ENCODE measurements around the gene OR5K1. TPM values are rescaled to one million over a fixed set of nuclear protein-coding genes. Genes with fewer than 3 reads are reported as not detected.

The OR5K1 gene
- total RNA-seq, 1 donor from 2014 or later, result not detected

DNA sequence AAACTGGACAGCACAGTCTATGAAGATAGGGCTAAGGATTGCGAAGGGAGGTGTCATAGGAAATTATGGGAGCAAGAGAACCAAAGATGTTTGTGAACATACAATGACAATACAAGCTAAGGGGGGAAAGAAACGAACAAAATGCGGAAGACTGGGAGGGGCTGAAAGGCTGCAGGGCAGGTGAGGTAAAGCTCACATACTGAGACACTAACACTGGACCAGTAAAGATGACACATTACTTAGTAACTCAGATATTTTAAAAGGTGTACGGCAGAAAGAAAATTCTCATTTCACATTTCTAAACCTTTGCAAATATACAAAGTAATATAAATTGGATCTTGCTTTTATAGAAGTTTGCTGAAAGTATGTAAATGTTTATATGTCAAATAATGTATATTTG is 49.6 kb downstream of the OR5K1 start:
- H3K27me3 Mint-ChIP-seq (ENCODE audit: unreplicated experiment), result no peaks in the 10 kb centered on the region
- H3K9me3 Mint-ChIP-seq (ENCODE audit: unreplicated experiment), result no peaks in the 10 kb centered on the region
- H3K4me1 Mint-ChIP-seq (ENCODE audit: unreplicated experiment), result no peaks in the 10 kb centered on the region
- DNase-seq (ENCODE audit: extremely low spot score, unreplicated experiment), result no peak
- no peak overlapping the region for H3K27ac Mint-ChIP-seq (ENCODE audit: unreplicated experiment)
- H3K36me3 Mint-ChIP-seq (ENCODE audit: unreplicated experiment), result peaks cover 40% of the 10 kb centered on the region
- no peak overlapping the region for H3K4me3 Mint-ChIP-seq (ENCODE audit: unreplicated experiment)
- TF ChIP-seq, protein P1, sequence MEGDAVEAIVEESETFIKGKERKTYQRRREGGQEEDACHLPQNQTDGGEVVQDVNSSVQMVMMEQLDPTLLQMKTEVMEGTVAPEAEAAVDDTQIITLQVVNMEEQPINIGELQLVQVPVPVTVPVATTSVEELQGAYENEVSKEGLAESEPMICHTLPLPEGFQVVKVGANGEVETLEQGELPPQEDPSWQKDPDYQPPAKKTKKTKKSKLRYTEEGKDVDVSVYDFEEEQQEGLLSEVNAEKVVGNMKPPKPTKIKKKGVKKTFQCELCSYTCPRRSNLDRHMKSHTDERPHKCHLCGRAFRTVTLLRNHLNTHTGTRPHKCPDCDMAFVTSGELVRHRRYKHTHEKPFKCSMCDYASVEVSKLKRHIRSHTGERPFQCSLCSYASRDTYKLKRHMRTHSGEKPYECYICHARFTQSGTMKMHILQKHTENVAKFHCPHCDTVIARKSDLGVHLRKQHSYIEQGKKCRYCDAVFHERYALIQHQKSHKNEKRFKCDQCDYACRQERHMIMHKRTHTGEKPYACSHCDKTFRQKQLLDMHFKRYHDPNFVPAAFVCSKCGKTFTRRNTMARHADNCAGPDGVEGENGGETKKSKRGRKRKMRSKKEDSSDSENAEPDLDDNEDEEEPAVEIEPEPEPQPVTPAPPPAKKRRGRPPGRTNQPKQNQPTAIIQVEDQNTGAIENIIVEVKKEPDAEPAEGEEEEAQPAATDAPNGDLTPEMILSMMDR (IDR thresholded peaks at IDR 0.05), result no peak

DNA sequence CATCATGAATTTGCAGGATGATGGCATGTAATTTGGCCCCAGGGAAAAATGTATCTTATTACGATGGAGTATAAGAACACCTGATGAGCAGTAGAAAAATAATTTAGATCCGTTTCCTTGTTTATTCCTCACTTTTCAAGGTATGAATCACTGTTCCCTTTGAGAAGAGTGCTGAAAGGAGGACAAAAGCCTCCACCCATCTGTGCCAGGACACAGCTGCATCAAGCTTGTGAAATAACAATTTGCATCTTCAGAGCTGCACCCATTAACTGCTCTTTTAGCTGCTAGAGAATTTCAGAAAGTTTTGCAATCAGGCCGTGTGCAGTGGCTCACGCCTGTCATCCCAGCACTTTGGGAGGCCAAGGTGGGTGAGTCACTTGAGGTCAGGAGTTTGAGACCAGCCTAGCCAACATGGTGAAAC is 50.1 kb downstream of the OR5K1 start:
- H3K36me3 Mint-ChIP-seq (ENCODE audit: unreplicated experiment), result peaks cover 42% of the 10 kb centered on the region
- H3K9me3 Mint-ChIP-seq (ENCODE audit: unreplicated experiment), result no peaks in the 10 kb centered on the region
- H3K27me3 Mint-ChIP-seq (ENCODE audit: unreplicated experiment), result no peaks in the 10 kb centered on the region
- TF ChIP-seq, protein P1 (IDR thresholded peaks at IDR 0.05), result no peak
- no peak overlapping the region for H3K4me3 Mint-ChIP-seq (ENCODE audit: unreplicated experiment)
- H3K27ac Mint-ChIP-seq (ENCODE audit: unreplicated experiment), result no peak overlapping the region
- no peaks in the 10 kb centered on the region for H3K4me1 Mint-ChIP-seq (ENCODE audit: unreplicated experiment)
- DNase-seq (ENCODE audit: extremely low spot score, unreplicated experiment), result no peak

DNA sequence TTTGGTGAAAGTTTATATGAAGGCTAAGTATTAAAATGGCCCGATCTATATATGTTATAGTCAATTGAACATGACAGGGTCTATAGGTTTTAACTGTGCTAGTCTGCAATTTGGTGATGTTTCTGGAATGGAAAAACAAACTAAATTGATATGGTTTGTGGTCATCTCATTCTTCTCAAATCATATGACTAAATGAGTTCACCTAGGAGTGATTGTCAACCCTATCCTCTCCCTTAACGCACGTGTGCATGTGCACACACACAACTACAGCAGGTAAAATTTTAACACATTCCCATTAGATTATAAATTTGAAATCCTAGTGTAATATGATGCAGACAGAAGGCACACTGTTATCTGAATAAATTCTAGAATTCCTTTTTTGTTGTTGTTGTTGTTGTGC is 50.7 kb downstream of the OR5K1 start:
- TF ChIP-seq, protein P1 (IDR thresholded peaks at IDR 0.05), result no peak
- Mint-ChIP-seq H3K27me3 (ENCODE audit: unreplicated experiment) (no peaks in the 10 kb centered on the region), H3K36me3 (ENCODE audit: unreplicated experiment) (peaks cover 44% of the 10 kb centered on the region), H3K4me1 (ENCODE audit: unreplicated experiment) (no peaks in the 10 kb centered on the region), H3K27ac (ENCODE audit: unreplicated experiment) (no peak overlapping the region), H3K9me3 (ENCODE audit: unreplicated experiment) (no peaks in the 10 kb centered on the region), H3K4me3 (ENCODE audit: unreplicated experiment) (no peak overlapping the region)
- no peak for DNase-seq (ENCODE audit: extremely low spot score, unreplicated experiment)

DNA sequence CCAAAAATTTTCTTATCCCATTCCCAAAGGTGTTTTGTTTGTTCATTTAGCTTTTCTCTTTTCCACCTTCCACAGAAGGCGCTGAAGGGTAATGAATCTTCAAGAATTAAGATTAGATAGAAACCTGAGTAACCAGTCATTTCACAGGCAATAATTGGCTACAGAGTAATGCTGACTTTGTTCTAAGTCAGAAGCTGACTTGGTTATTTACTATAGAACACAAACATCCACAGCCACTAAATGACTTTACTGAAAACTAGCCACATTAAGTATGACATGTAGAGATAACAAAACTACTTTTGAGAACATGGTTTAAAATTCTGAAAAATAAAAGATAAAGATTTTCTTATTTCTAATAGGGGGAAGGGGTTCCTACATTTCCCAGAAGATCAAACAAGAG is 51.9 kb downstream of the OR5K1 start:
- no peak overlapping the region for H3K27ac Mint-ChIP-seq (ENCODE audit: unreplicated experiment)
- DNase-seq (ENCODE audit: extremely low spot score, unreplicated experiment), result no peak
- H3K4me3 Mint-ChIP-seq (ENCODE audit: unreplicated experiment), result no peak overlapping the region
- H3K9me3 Mint-ChIP-seq (ENCODE audit: unreplicated experiment), result no peaks in the 10 kb centered on the region
- no peaks in the 10 kb centered on the region for H3K27me3 Mint-ChIP-seq (ENCODE audit: unreplicated experiment)
- no peaks in the 10 kb centered on the region for H3K4me1 Mint-ChIP-seq (ENCODE audit: unreplicated experiment)
- H3K36me3 Mint-ChIP-seq (ENCODE audit: unreplicated experiment), result peaks cover 54% of the 10 kb centered on the region
- TF ChIP-seq, protein P1 (IDR thresholded peaks at IDR 0.05), result no peak

DNA sequence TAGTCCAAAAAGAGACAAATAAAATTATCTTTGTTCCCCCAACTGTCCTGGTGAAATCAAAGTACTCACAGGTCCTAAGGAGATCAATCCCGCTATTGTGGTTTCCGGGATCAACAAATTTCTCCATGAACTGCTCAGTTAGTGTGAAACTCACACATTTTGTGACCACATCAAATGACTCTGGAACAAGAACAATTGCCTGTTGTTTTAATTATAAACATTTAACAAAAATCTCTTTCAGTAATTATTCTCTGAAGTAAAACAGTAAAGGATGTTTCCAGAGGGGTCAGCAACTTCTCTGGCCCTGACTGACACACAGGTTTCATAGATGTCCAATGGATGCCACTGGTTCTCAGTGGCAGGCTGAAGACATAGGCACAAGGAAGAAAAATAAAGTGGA is 55.8 kb downstream of the OR5K1 start:
- DNase-seq (ENCODE audit: extremely low spot score, unreplicated experiment), result no peak
- peaks cover 47% of the 10 kb centered on the region for H3K36me3 Mint-ChIP-seq (ENCODE audit: unreplicated experiment)
- H3K4me3 Mint-ChIP-seq (ENCODE audit: unreplicated experiment), result no peak overlapping the region
- H3K27ac Mint-ChIP-seq (ENCODE audit: unreplicated experiment), result no peak overlapping the region
- H3K9me3 Mint-ChIP-seq (ENCODE audit: unreplicated experiment), result no peaks in the 10 kb centered on the region
- H3K27me3 Mint-ChIP-seq (ENCODE audit: unreplicated experiment), result no peaks in the 10 kb centered on the region
- TF ChIP-seq, protein P1 (IDR thresholded peaks at IDR 0.05), result no peak
- peaks cover 17% of the 10 kb centered on the region for H3K4me1 Mint-ChIP-seq (ENCODE audit: unreplicated experiment)

All from osteocyte (in vitro differentiated cells).